Stomach (tissue), 19 donors: ENCODE measurements around the gene CEP41. TPM values are rescaled to one million over a fixed set of nuclear protein-coding genes. Genes with fewer than 3 reads are reported as not detected.

Source experiments
- DNase-seq, 2 donors: peaks; one replicate each; pipeline versions ENCODE4 v3.0.0 to v3.0.0-alpha.2; 2013 to 2019
- H3K27ac ChIP-seq, 5 donors: fragments of 200-600 bp in 4 of 5; sonication (generic) in 4 of 5; one replicate each; pipeline ENCODE4 v1.5.1; 2013 to 2019; ENCODE audit warnings: mild to moderate bottlenecking in 1 of 5, moderate library complexity in 1 of 5
- H3K27me3 ChIP-seq, 3 donors: fragments of 200-600 bp; sonication (generic); one replicate each; pipeline ENCODE4 v1.5.1; 2017 to 2019; ENCODE audit warnings: mixed run types in 1 of 3
- H3K36me3 ChIP-seq, 4 donors: fragments of 200-600 bp; sonication (generic); 1 replicate in 3 of 4; 2 replicates in 1 of 4; pipeline ENCODE4 v1.5.1; 2016 to 2019
- H3K4me1 ChIP-seq, 4 donors: fragments of 200-600 bp; sonication (generic); one replicate each; pipeline ENCODE4 v1.5.1; 2016 to 2019
- H3K4me3 ChIP-seq, 4 donors: fragments of 200-600 bp; sonication (generic) in 3 of 4; one replicate each; pipeline ENCODE4 v1.5.1; 2016 to 2019; ENCODE audit warnings: mild to moderate bottlenecking in 1 of 4
- H3K9me3 ChIP-seq, 4 donors: fragments of 200-600 bp; sonication (generic); one replicate each; pipeline ENCODE4 v1.5.1; 2016 to 2019
- CTCF ChIP-seq, 7 experiments: fragments of 450-650 bp in 4 of 7; fragments of 200-600 bp in 3 of 7; sonication (generic) in 3 of 7; IDR thresholded peaks; one replicate each; pipeline ENCODE4 v1.5.1; 2016 to 2019; ENCODE audit warnings: antibody characterized with exemption in 7 of 7, control low read depth in 2 of 7, mild to moderate bottlenecking in 1 of 7
- EP300 ChIP-seq: sonication (generic); formaldehyde crosslinking; IDR thresholded peaks from one replicate; pipeline ENCODE4 v1.6.1; 2017; ENCODE audit warnings: antibody characterized with exemption
- POLR2A ChIP-seq, 4 donors: fragments of 450-650 bp; IDR thresholded peaks; one replicate each; pipeline ENCODE4 v1.6.1; 2016; ENCODE audit warnings: antibody characterized with exemption in 4 of 4, control low read depth in 2 of 4, mild to moderate bottlenecking in 1 of 4, moderate library complexity in 1 of 4
- POLR2AphosphoS5 ChIP-seq, 3 donors: sonication (generic); formaldehyde crosslinking; IDR thresholded peaks; one replicate each; pipeline ENCODE4 v1.6.1; 2016; ENCODE audit warnings: antibody characterized with exemption in 3 of 3
- WGBS, 5 donors: extraction: QIAGEN DNeasy Blood & Tissue Kit in 3 of 5; methylation state at CpG; one replicate each; pipeline versions ENCODE4 v1.1.5 to v1.1.7; 2013 to 2018; 5-methylcytosine and 5-hydroxymethylcytosine counted together
- intact Hi-C: fragments of 100-400 bp; cut with DNase I; formaldehyde crosslinking; loops from one replicate; pipeline ENCODE4 v1.15.1; 2023; ENCODE audit warnings: low total_unique reads
- long read RNA-seq, 10 donors: transcript quantifications; one replicate each; lab custom pipeline, GENCODE V29; 2026
- polyA plus RNA-seq, 3 donors: library from polyadenylated mRNA; stranded (reverse); fragments of 200-250 nt; gene quantifications; one replicate each; pipeline ENCODE4 v1.2.3, GENCODE V29; 2013
- total RNA-seq, 5 donors: library from RNA; depleted of rRNA; stranded (reverse); fragments of >200 nt; gene quantifications; one replicate each; pipeline versions ENCODE4 v1.1.0 to v1.2.3, GENCODE V29; 2014 to 2016
- donor health status: healthy with polysubstance abuse.
- donor health status: Bipolar disorder and iron deficiency.
- donor health status: healthy.

Gene CEP41
- total RNA-seq (1 to 10 TPM in 3 of 5 donors, under 1 TPM in 2; 0.58 to 6.2 (median 2.6) TPM), polyA plus RNA-seq (1 to 10 TPM; 2.2 to 5.2 (median 4.5) TPM)
- long read RNA-seq, donor 1, full-length matches to known transcripts, result 1 of 1 reads
- long read RNA-seq, donor 1, partial matches to known transcripts, result 0 of 1 reads
- long read RNA-seq, donor 1, other reads (novel, unspliced or antisense), result 0 of 1 reads
- long read RNA-seq, donor 2, full-length matches to known transcripts, result 5 of 5 reads
- long read RNA-seq, donor 2, partial matches to known transcripts, result 0 of 5 reads
- long read RNA-seq, donor 2, other reads (novel, unspliced or antisense), result 0 of 5 reads
- long read RNA-seq, donor 3, full-length matches to known transcripts, result 4 of 4 reads
- long read RNA-seq, donor 3, partial matches to known transcripts, result 0 of 4 reads
- long read RNA-seq, donor 3, other reads (novel, unspliced or antisense), result 0 of 4 reads
- long read RNA-seq, donor 4, result 0 reads
- long read RNA-seq, donor 5, full-length matches to known transcripts, result 2 of 2 reads
- long read RNA-seq, donor 5, partial matches to known transcripts, result 0 of 2 reads
- long read RNA-seq, donor 5, other reads (novel, unspliced or antisense), result 0 of 2 reads
- long read RNA-seq, donor 6, full-length matches to known transcripts, result 11 of 11 reads
- long read RNA-seq, donor 6, partial matches to known transcripts, result 0 of 11 reads
- long read RNA-seq, donor 6, other reads (novel, unspliced or antisense), result 0 of 11 reads
- long read RNA-seq, donor 7, full-length matches to known transcripts, result 2 of 2 reads
- long read RNA-seq, donor 7, partial matches to known transcripts, result 0 of 2 reads
- long read RNA-seq, donor 7, other reads (novel, unspliced or antisense), result 0 of 2 reads
- long read RNA-seq, donor 8, full-length matches to known transcripts, result 1 of 1 reads
- long read RNA-seq, donor 8, partial matches to known transcripts, result 0 of 1 reads
- long read RNA-seq, donor 8, other reads (novel, unspliced or antisense), result 0 of 1 reads
- long read RNA-seq, donor 9, full-length matches to known transcripts, result 2 of 2 reads
- long read RNA-seq, donor 9, partial matches to known transcripts, result 0 of 2 reads
- long read RNA-seq, donor 9, other reads (novel, unspliced or antisense), result 0 of 2 reads
- long read RNA-seq, donor 10, partial matches to known transcripts, result 0 of 1 reads
- long read RNA-seq, donor 10, other reads (novel, unspliced or antisense), result 0 of 1 reads

GRCh38 chr7:130440527-130441365, at the start of gene CEP41:
Gene CEP41, minus strand, starts transcription at chr7:130441016. Its CDS starts 50 bp downstream, at chr7:130440966.
- Histone ChIP-seq H3K27me3 (no peaks in the 10 kb centered on the region), H3K4me1 (peaks cover 0 to 27% (median 16%) of the 10 kb centered on the region in 4 donors), H3K9me3 (no peaks in the 10 kb centered on the region), H3K36me3 (no peaks in the 10 kb centered on the region), H3K27ac (peak within 1 kb of the TSS; percentile 83 to 92 (median 89)), H3K4me3 (peak within 1 kb of the TSS; percentile 66 to 77 (median 76))
- TF ChIP-seq POLR2AphosphoS5 (IDR thresholded peaks at IDR 0.05) (peak in 2 of 3 donors; percentile 1 to 37), POLR2A (IDR thresholded peaks at IDR 0.05) (no peak)
- DNase-seq, result peak; percentile 96 to 99
- WGBS, 5 donors, result 2 to 5% (median 2%) methylated on average over 46 to 61 of the region's 61 CpGs
- intact Hi-C loops, result no loop called here

GRCh38 chr7:130490311-130490791, 49.5 kb upstream of the CEP41 start:
- WGBS, 5 donors, result 76 to 85% (median 80%) methylated on average over 21 of the region's 21 CpGs
- DNase-seq, result peak in 1 of 2 donors; percentile 45
- Histone ChIP-seq H3K36me3 (no peaks in the 10 kb centered on the region), H3K4me3 (peak overlapping the region in 3 of 4 donors; percentile 17 to 49 (median 49)), H3K27ac (no peak overlapping the region), H3K4me1 (peaks cover 29 to 71% (median 50%) of the 10 kb centered on the region in 4 donors), H3K9me3 (no peaks in the 10 kb centered on the region), H3K27me3 (peaks cover 0 to 52% (median 23%) of the 10 kb centered on the region in 3 donors)
- TF ChIP-seq EP300 (no peak), POLR2AphosphoS5 (IDR thresholded peaks at IDR 0.05) (no peak)
- intact Hi-C loops, result no loop called here

- Histone ChIP-seq H3K27ac (no peak overlapping the region), H3K4me1 (peaks cover 29 to 74% (median 50%) of the 10 kb centered on the region in 4 donors), H3K4me3 (no peak overlapping the region), H3K9me3 (no peaks in the 10 kb centered on the region), H3K27me3 (peaks cover 0 to 59% (median 23%) of the 10 kb centered on the region in 3 donors), H3K36me3 (no peaks in the 10 kb centered on the region)
- WGBS, 5 donors, result 62 to 69% (median 65%) methylated on average over 10 of the region's 10 CpGs
- peak in 1 of 2 donors; percentile 54 for DNase-seq
- TF ChIP-seq EP300 (no peak), POLR2A (IDR thresholded peaks at IDR 0.05) (no peak), POLR2AphosphoS5 (IDR thresholded peaks at IDR 0.05) (no peak), CTCF (IDR thresholded peaks at IDR 0.05) (no peak)
- intact Hi-C loops, result no loop called here
Measured at GRCh38 chr7:130489140-130489983, 48.5 kb upstream of the CEP41 start.

- TF ChIP-seq POLR2A (IDR thresholded peaks at IDR 0.05) (no peak), POLR2AphosphoS5 (IDR thresholded peaks at IDR 0.05) (no peak), CTCF (IDR thresholded peaks at IDR 0.05) (no peak), EP300 (no peak)
- peak in 1 of 2 donors; percentile 27 for DNase-seq
- H3K4me3 ChIP-seq, result no peak overlapping the region
- no peaks in the 10 kb centered on the region for H3K9me3 ChIP-seq
- no peaks in the 10 kb centered on the region for H3K36me3 ChIP-seq
- WGBS, 5 donors, result 82 to 87% (median 83%) methylated on average over 7 of the region's 7 CpGs
- H3K4me1 ChIP-seq, result peaks cover 29 to 69% (median 46%) of the 10 kb centered on the region in 4 donors
- intact Hi-C loops, result no loop called here
- no peak overlapping the region for H3K27ac ChIP-seq
- H3K27me3 ChIP-seq, result peaks cover 0 to 62% (median 23%) of the 10 kb centered on the region in 3 donors
Measured at GRCh38 chr7:130488392-130489139, 47.8 kb upstream of the CEP41 start.
